A673 (cell line): ENCODE results near the gene NBR1. TPM values are rescaled to one million over a fixed set of nuclear protein-coding genes. Genes with fewer than 3 reads are reported as not detected.
"Not testable (repeated sequence)": the region's sequence is repeated elsewhere in the genome, so short reads cannot be mapped to it uniquely, and the experiment has no call there.

ENCODE experiments used
- BruUV-seq: library from RNA; stranded (reverse); fragments of 400-500 nt; replicated peaks from 2 replicates; lab custom pipeline; 2021; lab: Mats Ljungman, UMichigan
- CTCF ChIA-PET: fragments of 300-600 bp; sonication (Branson Sonifier 250); formaldehyde crosslinking; loops from one replicate; lab custom pipeline; 2022; ENCODE audit warnings: antibody characterized with exemption; lab: Charles Lee
- POLR2A ChIA-PET: fragments of 300-600 bp; sonication (Branson Sonifier 250); formaldehyde crosslinking; loops from one replicate; lab custom pipeline; 2022; ENCODE audit warnings: antibody characterized with exemption; ENCODE audit not compliant: low non-redundant PET; lab: Charles Lee
- DNase-seq: peaks from one replicate; pipeline ENCODE4 v3.0.0-alpha.2; 2015; ENCODE audit warnings: low spot score
- H3K27ac ChIP-seq: fragments of 200-600 bp; sonication (generic); 2 replicates; pipeline ENCODE4 v1.5.1; 2016; ENCODE audit warnings: mixed run types, low read depth, mild to moderate bottlenecking, mixed read lengths, antibody characterized with exemption, low read length; ENCODE audit not compliant: poor library complexity, severe bottlenecking
- H3K27me3 ChIP-seq: fragments of 200-600 bp; sonication (generic); replicated peaks from 2 replicates; pipeline ENCODE4 v1.6.1; 2017; ENCODE audit warnings: mixed run types, low read depth, mild to moderate bottlenecking, mixed read lengths, antibody characterized with exemption, low read length; ENCODE audit not compliant: insufficient read depth, poor library complexity
- H3K36me3 ChIP-seq: fragments of 200-600 bp; sonication (generic); 2 replicates; pipeline ENCODE4 v1.6.1; 2016; ENCODE audit warnings: mixed run types, mild to moderate bottlenecking, mixed read lengths, antibody characterized with exemption, low read length; ENCODE audit not compliant: insufficient read depth, poor library complexity, severe bottlenecking
- H3K4me1 ChIP-seq: fragments of 200-600 bp; sonication (generic); 2 replicates; pipeline ENCODE4 v1.6.1; 2017; ENCODE audit warnings: mixed run types, mild to moderate bottlenecking, mixed read lengths, antibody characterized with exemption, low read length; ENCODE audit not compliant: insufficient read depth, poor library complexity, severe bottlenecking
- H3K4me3 ChIP-seq: fragments of 200-600 bp; sonication (generic); 2 replicates; pipeline ENCODE4 v1.5.1; 2016; ENCODE audit warnings: low read depth, mixed run types, mild to moderate bottlenecking, mixed read lengths, low read length; ENCODE audit not compliant: poor library complexity, severe bottlenecking
- H3K9me3 ChIP-seq: fragments of 200-600 bp; sonication (generic); 2 replicates; pipeline ENCODE4 v1.6.1; 2016; ENCODE audit warnings: mixed run types, low read depth, mild to moderate bottlenecking, mixed read lengths, antibody characterized with exemption, low read length; ENCODE audit not compliant: poor library complexity, severe bottlenecking
- EZH2 ChIP-seq: fragments of 200-600 bp; sonication (generic); IDR thresholded peaks from 2 replicates; pipeline ENCODE4 v1.6.1; 2017; ENCODE audit warnings: borderline replicate concordance, low read depth, mild to moderate bottlenecking, mixed read lengths, antibody characterized with exemption, low read length; ENCODE audit not compliant: poor library complexity, severe bottlenecking
- intact Hi-C: fragments of 100-400 bp; cut with micrococcal nuclease; formaldehyde crosslinking; loops from one replicate; pipeline ENCODE4 v1.10.0; 2022; ENCODE audit not compliant: unreplicated experiment
- total RNA-seq: library from RNA; stranded (reverse); gene quantifications from 2 replicates; pipeline ENCODE4 v1.2.3, GENCODE V29; 2021
- TF ChIP-seq, protein P1 (sequence below): fragments of 300-800, 200-600 bp; sonication (generic); conservative IDR thresholded peaks from 2 replicates; pipeline ENCODE4 v1.5.1; 2017; ENCODE audit warnings: low read depth, mild to moderate bottlenecking, antibody characterized with exemption, low read length, moderate library complexity, mixed read lengths

The NBR1 gene
- total RNA-seq, 1 experiment from 2014 or later: 19.5 TPM

DNA sequence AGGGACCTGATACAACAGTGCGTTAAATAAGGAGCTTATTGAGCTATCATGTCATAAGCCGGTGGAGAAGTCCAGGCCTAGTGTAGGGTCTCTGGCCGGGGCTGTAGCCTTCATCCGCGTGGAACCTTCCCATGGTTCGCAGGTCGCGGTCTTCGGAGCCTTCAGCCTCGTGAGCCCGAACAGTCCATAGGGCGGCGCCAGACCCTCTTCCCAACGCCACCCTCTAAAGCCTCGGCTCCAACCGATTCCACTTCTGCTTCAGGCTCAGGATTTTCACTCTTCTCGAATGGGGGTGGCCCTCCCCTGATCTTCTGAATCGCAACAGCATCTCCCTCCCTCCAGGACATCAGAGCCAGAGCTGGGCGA lies 35.6 kb upstream of the NBR1 start:
- no peak for TF ChIP-seq EZH2
- TF ChIP-seq, protein P1, sequence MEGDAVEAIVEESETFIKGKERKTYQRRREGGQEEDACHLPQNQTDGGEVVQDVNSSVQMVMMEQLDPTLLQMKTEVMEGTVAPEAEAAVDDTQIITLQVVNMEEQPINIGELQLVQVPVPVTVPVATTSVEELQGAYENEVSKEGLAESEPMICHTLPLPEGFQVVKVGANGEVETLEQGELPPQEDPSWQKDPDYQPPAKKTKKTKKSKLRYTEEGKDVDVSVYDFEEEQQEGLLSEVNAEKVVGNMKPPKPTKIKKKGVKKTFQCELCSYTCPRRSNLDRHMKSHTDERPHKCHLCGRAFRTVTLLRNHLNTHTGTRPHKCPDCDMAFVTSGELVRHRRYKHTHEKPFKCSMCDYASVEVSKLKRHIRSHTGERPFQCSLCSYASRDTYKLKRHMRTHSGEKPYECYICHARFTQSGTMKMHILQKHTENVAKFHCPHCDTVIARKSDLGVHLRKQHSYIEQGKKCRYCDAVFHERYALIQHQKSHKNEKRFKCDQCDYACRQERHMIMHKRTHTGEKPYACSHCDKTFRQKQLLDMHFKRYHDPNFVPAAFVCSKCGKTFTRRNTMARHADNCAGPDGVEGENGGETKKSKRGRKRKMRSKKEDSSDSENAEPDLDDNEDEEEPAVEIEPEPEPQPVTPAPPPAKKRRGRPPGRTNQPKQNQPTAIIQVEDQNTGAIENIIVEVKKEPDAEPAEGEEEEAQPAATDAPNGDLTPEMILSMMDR: no peak
- H3K4me3 ChIP-seq: no peak overlapping the region
- CTCF ChIA-PET: no interaction called here

DNA sequence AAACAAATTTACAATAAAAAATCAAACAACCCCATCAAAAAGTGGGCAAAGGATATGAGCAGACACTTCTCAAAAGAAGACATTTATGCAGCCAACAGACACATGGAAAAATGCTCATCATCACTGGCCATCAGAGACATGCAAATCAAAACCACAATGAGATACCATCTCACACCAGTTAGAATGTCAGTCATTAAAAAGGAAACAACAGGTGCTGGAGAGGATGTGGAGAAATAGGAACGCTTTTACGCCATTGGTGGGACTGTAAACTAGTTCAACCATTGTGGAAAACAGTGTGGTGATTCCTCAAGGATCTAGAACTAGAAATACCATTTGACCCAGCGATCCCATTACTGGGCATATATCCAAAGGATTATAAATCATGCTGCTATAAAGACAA lies 34.4 kb upstream of the NBR1 start:
- BruUV-seq, CTCF ChIA-PET, H3K4me3 ChIP-seq, POLR2A ChIA-PET, H3K36me3 ChIP-seq, H3K27me3 ChIP-seq, DNase-seq, H3K4me1 ChIP-seq, H3K27ac ChIP-seq, intact Hi-C loops, H3K9me3 ChIP-seq: not testable (repeated sequence)

More for the DNA sequence above, 35.6 kb upstream of the NBR1 start:
- intact Hi-C loops: no loop called here
- DNase-seq: no peak
- H3K4me1 ChIP-seq: no peaks in the 10 kb centered on the region
- no peaks in the 10 kb centered on the region for H3K36me3 ChIP-seq
- no peaks in the 10 kb centered on the region for H3K27me3 ChIP-seq
- no peak overlapping the region for H3K27ac ChIP-seq
- no peaks in the 10 kb centered on the region for H3K9me3 ChIP-seq
- no TSS peak for BruUV-seq
- POLR2A ChIA-PET: no interaction called here

DNA sequence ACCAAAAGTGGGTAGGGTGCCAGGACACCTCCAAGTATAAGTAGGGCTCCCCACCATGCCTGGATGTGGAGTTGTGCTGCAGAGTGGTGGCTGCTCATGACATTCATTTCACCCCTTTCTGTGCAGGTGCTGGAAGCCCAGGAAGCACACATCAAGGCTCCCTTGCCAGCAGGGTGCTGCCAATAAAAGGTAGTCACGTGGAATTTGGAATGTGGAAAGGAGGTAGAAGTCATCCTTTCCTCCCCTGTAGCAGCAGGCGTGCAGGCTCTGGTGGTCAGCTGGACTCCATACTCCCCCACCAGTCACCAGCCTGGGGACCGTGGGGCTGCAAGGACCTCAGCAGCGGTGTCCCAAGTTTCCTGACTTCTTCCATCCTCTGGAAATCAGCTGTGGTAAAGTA lies 32.5 kb upstream of the NBR1 start:
- POLR2A ChIA-PET: not testable (repeated sequence)

DNA sequence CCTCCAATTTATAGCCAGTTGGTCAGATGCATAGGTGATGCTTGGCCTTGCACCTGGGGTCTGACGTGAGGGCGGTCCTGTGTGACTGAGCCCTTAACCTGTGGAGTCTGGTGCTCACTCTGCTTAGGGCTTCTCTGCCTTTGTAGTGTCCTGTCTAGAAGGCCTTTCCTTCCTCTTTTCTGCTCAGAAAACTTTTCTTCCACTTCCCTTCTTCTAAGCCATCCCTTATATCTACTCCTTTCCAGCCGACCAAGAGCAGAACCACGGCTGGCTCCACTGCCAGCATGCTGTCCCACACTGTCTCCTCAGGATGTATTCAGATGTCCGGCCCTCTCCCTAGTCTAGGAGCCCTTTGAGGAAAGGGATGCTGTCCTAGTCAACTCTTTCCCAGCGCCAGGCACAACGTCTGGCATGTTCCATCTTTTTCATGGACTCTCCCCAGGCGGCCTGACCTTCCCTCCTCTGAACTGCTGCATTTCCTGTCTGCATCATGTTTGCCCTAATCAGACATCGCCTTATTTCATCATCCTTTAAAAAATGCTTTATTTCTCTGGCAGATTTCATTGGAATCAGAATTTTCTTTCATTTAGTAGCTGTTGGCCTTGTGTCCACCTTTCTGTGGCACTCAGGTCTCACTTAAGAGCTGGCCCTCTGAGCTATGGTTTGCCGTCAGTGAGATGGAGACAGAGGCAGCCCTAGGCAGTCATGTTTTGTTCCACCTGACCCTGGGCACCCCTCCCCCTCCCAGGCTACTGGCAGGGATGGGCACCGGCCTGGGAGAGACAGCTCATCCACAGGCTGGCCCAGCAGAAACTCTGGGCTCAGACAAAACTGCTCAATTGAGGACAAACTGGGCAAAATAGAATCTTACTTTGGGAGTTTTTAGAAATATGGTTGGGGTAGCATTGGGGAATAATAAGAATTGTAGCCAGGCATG lies 30.4 kb upstream of the NBR1 start:
- TF ChIP-seq, protein P1: no peak
- TF ChIP-seq EZH2: no peak
- no peak overlapping the region for H3K27ac ChIP-seq
- intact Hi-C loops: no loop called here
- no peaks in the 10 kb centered on the region for H3K4me1 ChIP-seq
- H3K4me3 ChIP-seq: no peak overlapping the region
- ChIA-PET CTCF (no interaction called here), POLR2A (no interaction called here)
- DNase-seq: no peak
- no peaks in the 10 kb centered on the region for H3K36me3 ChIP-seq
- H3K9me3 ChIP-seq: no peaks in the 10 kb centered on the region
- H3K27me3 ChIP-seq: no peaks in the 10 kb centered on the region
- no TSS peak for BruUV-seq

More for the DNA sequence above, 32.5 kb upstream of the NBR1 start:
- DNase-seq, H3K4me3 ChIP-seq, H3K4me1 ChIP-seq, H3K36me3 ChIP-seq, H3K27me3 ChIP-seq, H3K9me3 ChIP-seq, BruUV-seq, H3K27ac ChIP-seq, intact Hi-C loops, CTCF ChIA-PET: not testable (repeated sequence)
